GM21515 (cell line): ENCODE results near the gene ZNF670.
"Not testable (repeated sequence)": the region's sequence is repeated elsewhere in the genome, so short reads cannot be mapped to it uniquely, and the experiment has no call there.

Source experiments
- ATAC-seq: cut with Tn5 transposase; IDR thresholded peaks from one replicate; pipeline ENCODE4 v1.9.1; 2021; ENCODE audit not compliant: unreplicated experiment

Gene ZNF670

DNA sequence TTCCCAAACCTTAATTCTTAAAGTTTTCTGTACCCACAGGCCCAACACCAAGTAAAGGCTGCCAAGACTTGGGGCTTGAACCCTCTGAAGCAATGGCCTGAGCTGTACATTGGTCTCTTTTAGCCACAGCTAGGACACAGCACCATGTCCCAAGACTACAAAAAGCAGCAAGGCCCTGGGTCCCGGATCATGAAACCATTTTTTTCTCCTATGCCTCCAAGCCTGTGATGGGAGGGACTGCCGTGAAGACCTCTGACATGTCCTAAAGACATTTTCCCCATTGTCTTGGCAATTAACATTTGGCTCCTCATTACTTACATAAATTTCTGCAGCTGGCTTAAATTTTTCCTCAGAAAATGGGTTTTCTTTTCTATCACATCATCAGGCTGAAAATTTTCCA, 30.9 kb downstream of the ZNF670 start:
- no peak for ATAC-seq

DNA sequence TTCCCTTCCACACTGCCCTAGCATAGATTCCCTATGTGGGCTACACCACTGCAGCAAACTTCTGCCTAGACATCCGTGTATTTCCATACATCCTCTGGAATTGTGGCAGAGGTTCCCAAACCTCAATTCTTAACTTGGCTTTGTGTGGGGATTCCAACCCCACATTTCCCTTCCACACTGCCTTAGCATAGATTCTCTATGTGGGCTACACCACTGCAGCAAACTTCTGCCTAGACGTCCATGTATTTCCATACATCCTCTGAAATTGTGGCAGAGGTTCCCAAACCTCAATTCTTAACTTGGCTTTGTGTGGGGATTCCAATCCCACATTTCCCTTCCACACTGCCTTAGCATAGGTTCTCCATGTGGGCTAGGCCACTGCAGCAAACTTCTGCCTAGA, 31.4 kb downstream of the ZNF670 start:
- no peak for ATAC-seq

DNA sequence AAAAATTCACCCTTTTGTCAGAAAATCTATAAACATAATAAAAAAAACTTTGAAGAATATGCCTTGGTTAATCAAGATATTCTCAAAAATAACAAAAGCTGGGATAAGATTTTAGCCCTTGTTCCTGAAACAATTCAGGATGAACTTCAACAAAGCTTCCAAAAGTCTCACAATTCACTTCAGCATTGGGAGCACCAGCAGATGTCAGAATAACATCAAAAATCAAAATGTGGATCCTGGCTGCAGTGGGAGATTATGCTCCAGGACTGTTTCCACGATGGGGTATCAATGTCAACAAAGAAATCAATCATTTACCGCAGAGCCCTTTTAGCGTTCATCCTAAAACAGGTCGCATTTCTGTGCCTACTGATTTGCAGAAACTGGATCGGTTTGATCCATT, 35.2 kb downstream of the ZNF670 start:
- ATAC-seq: no peak

DNA sequence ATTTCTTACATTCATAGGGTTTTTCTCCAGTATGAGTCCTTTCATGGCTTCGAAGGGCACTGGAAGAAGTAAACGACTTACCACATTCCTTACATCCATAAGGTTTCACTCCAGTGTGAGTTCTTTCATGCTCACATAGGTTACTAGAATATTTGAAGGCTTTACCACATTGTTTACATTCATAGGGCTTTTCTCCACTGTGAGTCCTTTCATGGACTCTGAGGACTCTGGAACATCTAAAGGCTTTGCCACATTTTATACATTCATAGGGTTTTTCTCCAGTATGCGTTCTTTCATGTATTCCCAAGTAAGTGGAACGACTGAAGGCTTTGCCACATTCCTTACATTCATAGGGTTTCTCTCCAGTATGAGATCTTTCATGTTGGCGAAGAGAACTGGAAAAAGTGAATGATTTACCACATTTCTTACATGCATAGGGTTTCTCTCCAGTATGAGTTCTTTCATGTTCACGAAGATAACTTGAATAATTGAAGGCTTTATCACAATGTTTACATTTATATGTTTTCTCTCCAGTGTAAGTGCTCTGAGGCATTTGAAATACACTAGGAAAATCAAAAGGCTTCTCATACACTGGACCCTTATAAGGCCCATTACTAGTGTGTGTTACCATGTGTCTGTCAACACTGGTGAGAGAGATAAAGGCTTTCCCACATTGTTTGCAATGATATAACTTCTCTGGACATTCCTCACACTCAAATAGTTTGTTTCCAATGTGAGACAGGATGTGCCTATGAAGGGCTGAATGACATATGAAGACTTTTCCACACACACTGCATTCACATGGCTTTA, 40.9 kb downstream of the ZNF670 start:
- no peak for ATAC-seq

DNA sequence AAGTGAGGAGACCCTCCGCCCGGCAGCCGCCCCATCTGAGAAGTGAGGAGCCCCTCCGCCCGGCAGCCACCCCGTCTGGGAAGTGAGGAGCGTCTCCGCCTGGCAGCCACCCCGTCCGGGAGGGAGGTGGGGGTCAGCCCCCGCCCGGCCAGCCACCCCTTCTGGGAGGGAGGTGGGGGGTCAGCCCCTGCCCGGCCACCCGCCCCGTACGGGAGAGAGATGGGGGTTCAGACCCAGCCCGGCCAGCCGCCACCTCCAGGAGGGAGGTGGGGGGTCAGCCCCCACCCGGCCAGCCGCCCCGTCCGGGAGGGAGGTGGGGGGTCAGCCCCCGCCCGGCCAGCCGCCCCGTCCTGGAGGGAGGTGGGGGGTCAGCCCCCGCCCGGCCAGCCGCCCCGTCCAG, 46.3 kb downstream of the ZNF670 start:
- not testable (repeated sequence) for ATAC-seq
